ENCODE measurements around the gene IFITM1.

Gene IFITM1

GRCh38 chr11:294780-295179, 19.1 kb upstream of the IFITM1 start:
- Mint-ChIP-seq H3K9me3 (no peaks in the 10 kb centered on the region), H3K27me3 (peaks cover 2% of the 10 kb centered on the region), H3K36me3 (peaks cover 8% of the 10 kb centered on the region), H3K4me3 (no peak overlapping the region), H3K27ac (no peak overlapping the region), H3K4me1 (peaks cover 14% of the 10 kb centered on the region)
- no peak for ATAC-seq (ENCODE audit: low read depth)
- no peak for DNase-seq (ENCODE audit: low spot score in 2 of 2)

GRCh38 chr11:295351-296170, 18.3 kb upstream of the IFITM1 start:
- DNase-seq (ENCODE audit: low spot score in 2 of 2) (no peak), ATAC-seq (ENCODE audit: low read depth) (no peak)
- H3K4me3 Mint-ChIP-seq = no peak overlapping the region
- H3K27ac Mint-ChIP-seq = no peak overlapping the region
- peaks cover 2% of the 10 kb centered on the region for H3K27me3 Mint-ChIP-seq
- no peaks in the 10 kb centered on the region for H3K9me3 Mint-ChIP-seq
- peaks cover 13% of the 10 kb centered on the region for H3K4me1 Mint-ChIP-seq
- H3K36me3 Mint-ChIP-seq = peaks cover 8% of the 10 kb centered on the region

GRCh38 chr11:296171-297050, 17.4 kb upstream of the IFITM1 start:
- Mint-ChIP-seq H3K4me1 (peaks cover 8% of the 10 kb centered on the region), H3K27ac (no peak overlapping the region)
- DNase-seq (ENCODE audit: low spot score in 2 of 2) = no peak

GRCh38 chr11:297051-297585, 16.7 kb upstream of the IFITM1 start:
- ATAC-seq (ENCODE audit: low read depth) (no peak), DNase-seq (ENCODE audit: low spot score in 2 of 2) (no peak)
- H3K27me3 Mint-ChIP-seq = peaks cover 2% of the 10 kb centered on the region
- peaks cover 8% of the 10 kb centered on the region for H3K4me1 Mint-ChIP-seq
- H3K27ac Mint-ChIP-seq = no peak overlapping the region
- no peaks in the 10 kb centered on the region for H3K9me3 Mint-ChIP-seq
- peaks cover 2% of the 10 kb centered on the region for H3K36me3 Mint-ChIP-seq
- no peak overlapping the region for H3K4me3 Mint-ChIP-seq

More at GRCh38 chr11:296171-297050, 17.4 kb upstream of the IFITM1 start:
- ATAC-seq (ENCODE audit: low read depth) = no peak
- Mint-ChIP-seq H3K4me3 (no peak overlapping the region), H3K27me3 (peaks cover 2% of the 10 kb centered on the region), H3K36me3 (peaks cover 3% of the 10 kb centered on the region), H3K9me3 (no peaks in the 10 kb centered on the region)

- H3K9me3 Mint-ChIP-seq = no peaks in the 10 kb centered on the region
- ATAC-seq (ENCODE audit: low read depth) (no peak), DNase-seq (ENCODE audit: low spot score in 2 of 2) (no peak)
- no peak overlapping the region for H3K4me3 Mint-ChIP-seq
- no peak overlapping the region for H3K27ac Mint-ChIP-seq
- H3K27me3 Mint-ChIP-seq = peaks cover 2% of the 10 kb centered on the region
- H3K4me1 Mint-ChIP-seq = peaks cover 9% of the 10 kb centered on the region
- peaks cover 2% of the 10 kb centered on the region for H3K36me3 Mint-ChIP-seq
Measured at GRCh38 chr11:297586-298405, 16.0 kb upstream of the IFITM1 start.

GRCh38 chr11:298406-299065, 15.3 kb upstream of the IFITM1 start:
- no peaks in the 10 kb centered on the region for H3K9me3 Mint-ChIP-seq
- ATAC-seq (ENCODE audit: low read depth) = no peak
- H3K36me3 Mint-ChIP-seq = peaks cover 2% of the 10 kb centered on the region
- no peak for DNase-seq (ENCODE audit: low spot score in 2 of 2)
- H3K27me3 Mint-ChIP-seq = peaks cover 2% of the 10 kb centered on the region
- H3K4me1 Mint-ChIP-seq = peaks cover 17% of the 10 kb centered on the region
- H3K27ac Mint-ChIP-seq = no peak overlapping the region
- H3K4me3 Mint-ChIP-seq = no peak overlapping the region

GRCh38 chr11:299081-299891, 14.6 kb upstream of the IFITM1 start, which contains the start of gene IFITM5:
IFITM5 (minus strand) TSS chr11:299526; CDS start chr11:299490, 36 bp downstream.
- ATAC-seq (ENCODE audit: low read depth) = no peak
- Mint-ChIP-seq H3K27ac (peak within 1 kb of the TSS; percentile 26), H3K9me3 (no peaks in the 10 kb centered on the region), H3K4me1 (peaks cover 18% of the 10 kb centered on the region), H3K27me3 (peaks cover 2% of the 10 kb centered on the region), H3K36me3 (no peaks in the 10 kb centered on the region), H3K4me3 (no peak within 1 kb of the TSS)
- no peak for DNase-seq (ENCODE audit: low spot score in 2 of 2)

- Mint-ChIP-seq H3K27ac (peak overlapping the region; percentile 26), H3K36me3 (no peaks in the 10 kb centered on the region), H3K27me3 (peaks cover 2% of the 10 kb centered on the region), H3K9me3 (no peaks in the 10 kb centered on the region), H3K4me3 (no peak overlapping the region), H3K4me1 (peaks cover 18% of the 10 kb centered on the region)
- DNase-seq (ENCODE audit: low spot score in 2 of 2) (no peak), ATAC-seq (ENCODE audit: low read depth) (no peak)
Measured at GRCh38 chr11:299951-300735, 13.7 kb upstream of the IFITM1 start.

GRCh38 chr11:303363-303762, 10.5 kb upstream of the IFITM1 start:
- peak; percentile 55 for ATAC-seq (ENCODE audit: low read depth)
- Mint-ChIP-seq H3K27ac (no peak overlapping the region), H3K4me3 (peak overlapping the region; percentile 47), H3K9me3 (no peaks in the 10 kb centered on the region), H3K36me3 (no peaks in the 10 kb centered on the region), H3K27me3 (no peaks in the 10 kb centered on the region), H3K4me1 (peaks cover 19% of the 10 kb centered on the region)
- DNase-seq (ENCODE audit: low spot score in 2 of 2) = no peak

- no peak for ATAC-seq (ENCODE audit: low read depth)
- no peak overlapping the region for H3K4me3 Mint-ChIP-seq
- no peak overlapping the region for H3K27ac Mint-ChIP-seq
- H3K4me1 Mint-ChIP-seq = peaks cover 22% of the 10 kb centered on the region
- no peaks in the 10 kb centered on the region for H3K9me3 Mint-ChIP-seq
- H3K36me3 Mint-ChIP-seq = no peaks in the 10 kb centered on the region
- H3K27me3 Mint-ChIP-seq = no peaks in the 10 kb centered on the region
- DNase-seq (ENCODE audit: low spot score in 2 of 2) = no peak
Measured at GRCh38 chr11:304061-304506, 9.8 kb upstream of the IFITM1 start.

GRCh38 chr11:304915-305843, 8.7 kb upstream of the IFITM1 start:
- DNase-seq (ENCODE audit: low spot score in 2 of 2) (no peak), ATAC-seq (ENCODE audit: low read depth) (peak; percentile 34)
- Mint-ChIP-seq H3K9me3 (no peaks in the 10 kb centered on the region), H3K36me3 (no peaks in the 10 kb centered on the region), H3K27me3 (no peaks in the 10 kb centered on the region), H3K27ac (no peak overlapping the region), H3K4me3 (no peak overlapping the region), H3K4me1 (peaks cover 27% of the 10 kb centered on the region)

Measured in memory B cell (primary cell).